ENCODE measurements around the gene TPPP3.

GRCh38 chr16:67429053-67429798 is 35.9 kb upstream of the TPPP3 start:
- no peak for TF ChIP-seq POLR2A (IDR thresholded peaks at IDR 0.05)
- TF ChIP-seq CTCF (IDR thresholded peaks at IDR 0.05) = no peak

Measured in lower leg skin (tissue), 3 donors.